Stomach smooth muscle (tissue), 2 donors: ENCODE data around the gene ZNF516.

Experiments used
- H3K27ac ChIP-seq: one replicate; pipeline ENCODE4 v1.7.0; 2013; ENCODE audit warnings: mild to moderate bottlenecking, low read length, inconsistent platforms
- H3K27me3 ChIP-seq, 2 donors: one replicate each; pipeline ENCODE4 v1.7.0; 2013; ENCODE audit warnings: low read length in 2 of 2; ENCODE audit not compliant: insufficient read depth in 2 of 2, control insufficient read depth in 1 of 2
- H3K36me3 ChIP-seq, 2 donors: one replicate each; pipeline ENCODE4 v1.7.0; 2013; ENCODE audit warnings: low read length in 2 of 2; ENCODE audit not compliant: control insufficient read depth in 2 of 2, insufficient read depth in 2 of 2
- H3K4me1 ChIP-seq: one replicate; pipeline ENCODE4 v1.7.0; 2013; ENCODE audit warnings: low read length; ENCODE audit not compliant: control insufficient read depth, insufficient read depth
- H3K4me3 ChIP-seq, 2 donors: one replicate each; pipeline ENCODE4 v1.7.0; 2013; ENCODE audit warnings: low read length in 2 of 2
- H3K9ac ChIP-seq, 2 donors: one replicate each; pipeline ENCODE4 v1.7.0; 2013; ENCODE audit warnings: low read length in 2 of 2, mild to moderate bottlenecking in 1 of 2
- H3K9me3 ChIP-seq, 2 donors: one replicate each; pipeline ENCODE4 v1.7.0; 2013; ENCODE audit warnings: low read length in 2 of 2; ENCODE audit not compliant: control insufficient read depth in 2 of 2
- donor health status: healthy.
- donor health status: Pancreatic carcinoma.

Gene ZNF516

GRCh38 chr18:76444446-76445105, 50.5 kb downstream of the ZNF516 start:
- Histone ChIP-seq H3K27me3 (no peaks in the 10 kb centered on the region), H3K9ac (no peak overlapping the region), H3K9me3 (no peaks in the 10 kb centered on the region), H3K4me3 (no peak overlapping the region), H3K36me3 (peaks cover 7 to 15% of the 10 kb centered on the region in 2 donors), H3K4me1 (peaks cover 49% of the 10 kb centered on the region), H3K27ac (peak overlapping the region; percentile 24)

- Histone ChIP-seq H3K9ac (no peak overlapping the region), H3K9me3 (no peaks in the 10 kb centered on the region), H3K4me1 (peaks cover 44% of the 10 kb centered on the region), H3K36me3 (peaks cover 7 to 15% of the 10 kb centered on the region in 2 donors), H3K27me3 (no peaks in the 10 kb centered on the region), H3K4me3 (no peak overlapping the region), H3K27ac (peak overlapping the region; percentile 37)
These were observed 51.3 kb downstream of the ZNF516 start for GRCh38 chr18:76443519-76444445.

- H3K4me3 ChIP-seq: no peak overlapping the region
- H3K27me3 ChIP-seq: no peaks in the 10 kb centered on the region
- peaks cover 7 to 17% of the 10 kb centered on the region in 2 donors for H3K36me3 ChIP-seq
- H3K27ac ChIP-seq: no peak overlapping the region
- H3K9ac ChIP-seq: no peak overlapping the region
- peaks cover 41% of the 10 kb centered on the region for H3K4me1 ChIP-seq
- H3K9me3 ChIP-seq: no peaks in the 10 kb centered on the region
These were observed 52.5 kb downstream of the ZNF516 start for GRCh38 chr18:76442413-76443171.

- H3K4me1 ChIP-seq: peaks cover 43% of the 10 kb centered on the region
- no peak overlapping the region for H3K4me3 ChIP-seq
- no peaks in the 10 kb centered on the region for H3K9me3 ChIP-seq
- H3K27me3 ChIP-seq: no peaks in the 10 kb centered on the region
- no peak overlapping the region for H3K27ac ChIP-seq
- no peak overlapping the region for H3K9ac ChIP-seq
- peaks cover 7 to 17% of the 10 kb centered on the region in 2 donors for H3K36me3 ChIP-seq
These were observed 53.2 kb downstream of the ZNF516 start for GRCh38 chr18:76441668-76442412.

- H3K9me3 ChIP-seq: no peaks in the 10 kb centered on the region
- peaks cover 7 to 17% of the 10 kb centered on the region in 2 donors for H3K36me3 ChIP-seq
- H3K27me3 ChIP-seq: no peaks in the 10 kb centered on the region
- peaks cover 40% of the 10 kb centered on the region for H3K4me1 ChIP-seq
- no peak overlapping the region for H3K27ac ChIP-seq
- no peak overlapping the region for H3K9ac ChIP-seq
- no peak overlapping the region for H3K4me3 ChIP-seq
These were observed 53.9 kb downstream of the ZNF516 start for GRCh38 chr18:76441002-76441667.

GRCh38 chr18:76437910-76438309, 57.1 kb downstream of the ZNF516 start:
- H3K36me3 ChIP-seq: peaks cover 11 to 26% of the 10 kb centered on the region in 2 donors
- no peak overlapping the region for H3K9ac ChIP-seq
- H3K4me3 ChIP-seq: no peak overlapping the region
- H3K27me3 ChIP-seq: no peaks in the 10 kb centered on the region
- H3K27ac ChIP-seq: no peak overlapping the region
- H3K9me3 ChIP-seq: no peaks in the 10 kb centered on the region
- H3K4me1 ChIP-seq: peaks cover 18% of the 10 kb centered on the region

GRCh38 chr18:76437011-76437410, 58.0 kb downstream of the ZNF516 start:
- peak overlapping the region; percentile 11 for H3K27ac ChIP-seq
- no peaks in the 10 kb centered on the region for H3K27me3 ChIP-seq
- no peak overlapping the region for H3K9ac ChIP-seq
- H3K9me3 ChIP-seq: no peaks in the 10 kb centered on the region
- H3K36me3 ChIP-seq: peaks cover 11 to 20% of the 10 kb centered on the region in 2 donors
- peaks cover 18% of the 10 kb centered on the region for H3K4me1 ChIP-seq
- no peak overlapping the region for H3K4me3 ChIP-seq

- H3K9me3 ChIP-seq: no peaks in the 10 kb centered on the region
- peaks cover 11 to 16% of the 10 kb centered on the region in 2 donors for H3K36me3 ChIP-seq
- H3K9ac ChIP-seq: no peak overlapping the region
- no peak overlapping the region for H3K27ac ChIP-seq
- H3K4me1 ChIP-seq: peaks cover 18% of the 10 kb centered on the region
- no peak overlapping the region for H3K4me3 ChIP-seq
- H3K27me3 ChIP-seq: no peaks in the 10 kb centered on the region
These were observed 58.7 kb downstream of the ZNF516 start for GRCh38 chr18:76436342-76436741.

GRCh38 chr18:76435316-76435989, 59.6 kb downstream of the ZNF516 start:
- Histone ChIP-seq H3K4me3 (no peak overlapping the region), H3K4me1 (peaks cover 18% of the 10 kb centered on the region), H3K9ac (no peak overlapping the region), H3K27me3 (no peaks in the 10 kb centered on the region), H3K36me3 (peaks cover 5 to 11% of the 10 kb centered on the region in 2 donors), H3K27ac (no peak overlapping the region), H3K9me3 (no peaks in the 10 kb centered on the region)
